Thoracic aorta (tissue), 2 donors: ENCODE data around the gene DYNLRB1. TPM values are rescaled to one million over a fixed set of nuclear protein-coding genes. Genes with fewer than 3 reads are reported as not detected.

Experiments
- ATAC-seq: fragments of 150-250 bp; one replicate; pipeline ENCODE4 v1.8.0; 2017; ENCODE audit warnings: low read depth; ENCODE audit not compliant: insufficient number of reproducible peaks, low FRiP score
- DNase-seq: peaks from one replicate; pipeline ENCODE4 v3.0.0-alpha.2; 2020; ENCODE audit warnings: low spot score
- H3K27ac ChIP-seq, 2 donors: fragments of 200-600 bp; sonication (generic); 1 replicate in 1 of 2; 2 replicates in 1 of 2; pipeline ENCODE4 v1.5.1; 2016; ENCODE audit warnings: mild to moderate bottlenecking in 2 of 2, moderate library complexity in 2 of 2
- H3K27me3 ChIP-seq: fragments of 200-600 bp; sonication (generic); replicated peaks from 2 replicates; pipeline ENCODE4 v1.6.0; 2016; ENCODE audit warnings: mild to moderate bottlenecking; ENCODE audit not compliant: insufficient read depth
- H3K36me3 ChIP-seq: fragments of 200-600 bp; sonication (generic); one replicate; pipeline ENCODE4 v1.5.1; 2016
- H3K4me1 ChIP-seq, 2 donors: fragments of 200-600 bp; sonication (generic); 1 replicate in 1 of 2; 2 replicates in 1 of 2; pipeline versions ENCODE4 v1.5.1 to v1.6.0; 2016; ENCODE audit warnings: low read depth in 2 of 2, mild to moderate bottlenecking in 1 of 2; ENCODE audit not compliant: control insufficient read depth in 1 of 2
- H3K4me3 ChIP-seq: fragments of 200-600 bp; sonication (generic); 2 replicates; pipeline ENCODE4 v1.5.1; 2016; ENCODE audit warnings: mild to moderate bottlenecking
- H3K9me3 ChIP-seq: fragments of 200-600 bp; sonication (generic); 2 replicates; pipeline ENCODE4 v1.5.1; 2016
- total RNA-seq, 2 donors: library from RNA; depleted of rRNA; stranded (reverse); fragments of >200 nt; gene quantifications; one replicate each; pipeline versions ENCODE4 v1.1.0 to v1.2.3, GENCODE V29; 2016
- TF ChIP-seq, protein P1 (sequence below): fragments of 200-600 bp; sonication (generic); IDR thresholded peaks from one replicate; pipeline ENCODE4 v1.5.1; 2019; ENCODE audit warnings: antibody characterized with exemption

The DYNLRB1 gene
- total RNA-seq, 2 donors from 2014 or later, result 115 to 138 TPM

- Histone ChIP-seq H3K27ac (no peak overlapping the region), H3K4me3 (no peak overlapping the region), H3K9me3 (no peaks in the 10 kb centered on the region), H3K36me3 (peaks cover 54% of the 10 kb centered on the region), H3K4me1 (peaks cover 10 to 26% of the 10 kb centered on the region in 2 donors), H3K27me3 (no peaks in the 10 kb centered on the region)
- DNase-seq (no peak), ATAC-seq (no peak)
- TF ChIP-seq, protein P1, sequence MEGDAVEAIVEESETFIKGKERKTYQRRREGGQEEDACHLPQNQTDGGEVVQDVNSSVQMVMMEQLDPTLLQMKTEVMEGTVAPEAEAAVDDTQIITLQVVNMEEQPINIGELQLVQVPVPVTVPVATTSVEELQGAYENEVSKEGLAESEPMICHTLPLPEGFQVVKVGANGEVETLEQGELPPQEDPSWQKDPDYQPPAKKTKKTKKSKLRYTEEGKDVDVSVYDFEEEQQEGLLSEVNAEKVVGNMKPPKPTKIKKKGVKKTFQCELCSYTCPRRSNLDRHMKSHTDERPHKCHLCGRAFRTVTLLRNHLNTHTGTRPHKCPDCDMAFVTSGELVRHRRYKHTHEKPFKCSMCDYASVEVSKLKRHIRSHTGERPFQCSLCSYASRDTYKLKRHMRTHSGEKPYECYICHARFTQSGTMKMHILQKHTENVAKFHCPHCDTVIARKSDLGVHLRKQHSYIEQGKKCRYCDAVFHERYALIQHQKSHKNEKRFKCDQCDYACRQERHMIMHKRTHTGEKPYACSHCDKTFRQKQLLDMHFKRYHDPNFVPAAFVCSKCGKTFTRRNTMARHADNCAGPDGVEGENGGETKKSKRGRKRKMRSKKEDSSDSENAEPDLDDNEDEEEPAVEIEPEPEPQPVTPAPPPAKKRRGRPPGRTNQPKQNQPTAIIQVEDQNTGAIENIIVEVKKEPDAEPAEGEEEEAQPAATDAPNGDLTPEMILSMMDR, result no peak
Measured at GRCh38 chr20:34532320-34532719, 16.1 kb downstream of the DYNLRB1 start.

DNA sequence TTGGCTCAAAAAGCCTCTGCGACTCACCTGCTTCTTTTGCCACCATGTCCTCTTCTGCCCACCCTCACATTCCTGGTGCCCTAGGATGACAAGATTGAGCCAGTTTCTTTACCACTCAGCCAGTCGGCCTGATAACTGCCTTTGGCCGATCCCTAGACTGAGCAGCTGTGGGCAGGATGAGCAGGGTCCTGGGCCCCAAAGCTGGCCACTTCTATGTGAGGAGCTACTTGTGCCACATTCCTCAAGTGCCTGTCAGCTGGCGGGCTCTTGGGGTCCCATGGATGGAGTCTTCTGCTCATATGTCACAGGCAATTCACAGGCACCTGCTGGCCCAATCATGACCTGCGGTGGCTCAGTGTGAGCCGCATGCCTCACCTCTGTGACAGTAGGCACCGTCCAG lies 16.5 kb downstream of the DYNLRB1 start:
- H3K4me1 ChIP-seq, result peaks cover 10 to 26% of the 10 kb centered on the region in 2 donors
- no peaks in the 10 kb centered on the region for H3K27me3 ChIP-seq
- TF ChIP-seq, protein P1, result no peak
- ATAC-seq (no peak), DNase-seq (no peak)
- no peak overlapping the region for H3K4me3 ChIP-seq
- H3K27ac ChIP-seq, result no peak overlapping the region
- no peaks in the 10 kb centered on the region for H3K9me3 ChIP-seq
- peaks cover 54% of the 10 kb centered on the region for H3K36me3 ChIP-seq

DNA sequence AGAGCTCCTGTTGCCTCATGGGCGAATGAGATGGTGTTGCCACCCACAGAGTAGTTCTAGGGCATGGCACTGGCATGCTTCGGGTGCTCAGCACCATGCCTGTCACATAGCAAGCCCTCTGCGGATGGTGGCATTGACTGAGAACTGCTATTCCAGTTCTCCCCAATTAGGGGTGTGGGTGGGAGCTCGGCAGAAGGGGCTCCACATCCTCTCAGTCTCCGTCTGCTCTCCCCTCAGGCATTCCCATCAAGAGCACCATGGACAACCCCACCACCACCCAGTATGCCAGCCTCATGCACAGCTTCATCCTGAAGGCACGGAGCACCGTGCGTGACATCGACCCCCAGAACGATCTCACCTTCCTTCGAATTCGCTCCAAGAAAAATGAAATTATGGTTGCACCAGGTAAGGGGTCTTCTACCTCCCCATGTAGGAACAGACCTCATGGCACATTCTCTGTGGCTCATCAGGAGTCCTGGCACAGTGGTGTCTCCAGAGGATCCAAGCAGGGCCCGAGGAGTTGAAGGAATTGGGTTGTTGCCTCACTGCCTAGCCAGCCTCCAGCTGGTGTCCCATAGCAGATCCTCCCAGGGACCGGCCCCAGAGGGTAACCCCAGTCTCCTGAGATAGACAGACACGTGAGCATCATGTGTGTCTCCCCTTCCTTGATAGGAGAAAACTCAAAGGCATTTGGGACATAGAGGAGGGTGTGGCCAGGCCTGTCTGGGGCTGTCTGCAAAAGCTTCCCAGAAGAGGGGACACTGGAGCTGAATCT lies 18.4 kb downstream of the DYNLRB1 start:
- H3K4me3 ChIP-seq, result no peak overlapping the region
- peaks cover 53% of the 10 kb centered on the region for H3K36me3 ChIP-seq
- peaks cover 0 to 12% of the 10 kb centered on the region in 2 donors for H3K4me1 ChIP-seq
- no peak for DNase-seq
- H3K27me3 ChIP-seq, result no peaks in the 10 kb centered on the region
- TF ChIP-seq, protein P1, result no peak
- ATAC-seq, result no peak
- no peaks in the 10 kb centered on the region for H3K9me3 ChIP-seq
- H3K27ac ChIP-seq, result no peak overlapping the region

DNA sequence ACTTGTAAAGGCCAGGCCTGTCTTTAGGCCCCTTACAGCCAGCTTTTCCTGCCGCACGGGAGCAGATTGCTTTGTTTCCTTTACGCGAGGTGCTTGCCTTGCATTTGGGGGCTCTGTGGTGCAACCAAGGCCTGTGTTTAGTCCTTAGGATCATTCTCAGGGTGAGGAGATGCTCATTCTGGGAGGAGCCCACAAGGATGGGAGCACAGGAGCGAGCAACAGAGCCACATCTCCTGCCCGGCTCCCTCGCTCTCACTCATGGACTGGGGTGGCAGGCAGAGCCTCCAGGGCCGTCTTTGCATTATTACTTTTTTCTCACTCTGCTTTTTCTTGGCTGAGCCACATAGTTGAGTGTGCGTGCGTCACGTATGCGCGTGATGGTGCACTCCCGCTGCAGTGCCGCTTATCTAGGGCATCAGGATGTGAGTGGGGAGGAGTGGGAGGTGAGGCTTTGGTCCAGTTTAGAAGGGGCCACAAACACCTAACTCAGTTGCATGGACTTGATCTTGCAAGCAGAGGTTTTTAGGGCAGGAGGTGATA lies 19.1 kb downstream of the DYNLRB1 start:
- no peaks in the 10 kb centered on the region for H3K9me3 ChIP-seq
- ATAC-seq (no peak), DNase-seq (no peak)
- peaks cover 56% of the 10 kb centered on the region for H3K36me3 ChIP-seq
- no peak overlapping the region for H3K4me3 ChIP-seq
- H3K4me1 ChIP-seq, result peaks cover 0 to 4% of the 10 kb centered on the region in 2 donors
- H3K27me3 ChIP-seq, result no peaks in the 10 kb centered on the region
- TF ChIP-seq, protein P1, result no peak
- H3K27ac ChIP-seq, result no peak overlapping the region

GRCh38 chr20:34535857-34536256 lies 19.6 kb downstream of the DYNLRB1 start:
- H3K9me3 ChIP-seq, result no peaks in the 10 kb centered on the region
- no peak for DNase-seq
- H3K27me3 ChIP-seq, result no peaks in the 10 kb centered on the region
- H3K4me1 ChIP-seq, result peaks cover 0 to under 1% of the 10 kb centered on the region in 2 donors
- ATAC-seq, result no peak
- H3K36me3 ChIP-seq, result peaks cover 56% of the 10 kb centered on the region
- TF ChIP-seq, protein P1, result no peak
- no peak overlapping the region for H3K4me3 ChIP-seq
- no peak overlapping the region for H3K27ac ChIP-seq
